ENCODE data around the gene UNG. TPM values are rescaled to one million over a fixed set of nuclear protein-coding genes. Genes with fewer than 3 reads are reported as not detected.

UNG gene
- total and polyA plus RNA-seq, 2 donors (not counting 3 experiments of a cell fraction or from before 2014, with no cell fraction given) = 21.5 to 46.7 TPM

DNA sequence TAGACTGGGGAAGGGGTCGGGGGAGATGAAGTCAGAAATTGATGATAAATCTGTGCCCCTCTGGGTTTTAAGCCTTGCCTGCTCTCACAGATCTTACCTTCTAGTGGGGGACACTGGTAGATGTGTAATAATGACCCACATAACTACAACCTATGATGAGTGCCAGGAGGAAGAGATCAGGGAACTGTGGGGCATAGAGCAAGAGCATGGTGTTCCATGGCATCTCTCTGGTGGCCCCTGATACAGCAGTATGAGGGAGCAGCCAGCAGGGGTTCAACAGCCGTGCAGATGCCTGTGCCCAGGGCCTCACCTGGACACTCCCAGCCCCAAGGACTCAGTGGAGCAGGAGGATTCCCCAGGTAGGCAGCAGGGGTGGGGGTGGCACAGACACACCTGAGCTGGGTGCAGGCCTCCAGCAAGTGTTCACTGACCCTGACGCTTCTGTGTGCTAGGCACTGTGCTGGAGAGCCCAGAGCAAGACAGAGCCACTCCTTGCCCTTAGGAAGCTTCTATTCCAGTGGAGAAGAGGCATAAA is 24.0 kb downstream of the UNG start:
- BruUV-seq (replicated peaks) = no TSS peak
- Histone ChIP-seq H3K27me3 (ENCODE audit: control insufficient read depth in 2 of 2, insufficient read depth in 2 of 2, low read length in 2 of 2) (no peaks in the 10 kb centered on the region), H3K79me2 (ENCODE audit: control insufficient read depth, insufficient read depth, low read length) (no peaks in the 10 kb centered on the region), H3K4me3 (replicated peaks in 1 of 3; ENCODE audit: insufficient read depth in 1 of 3, low read depth in 1 of 3, low read length in 3 of 3) (no peak overlapping the region), H3K4me1 (ENCODE audit: control insufficient read depth, extremely low read depth, insufficient read depth, low read length) (no peaks in the 10 kb centered on the region), H4K20me1 (replicated peaks; ENCODE audit: control insufficient read depth, extremely low read depth, insufficient read depth, low read length) (no peaks in the 10 kb centered on the region), H3K9ac (replicated peaks; ENCODE audit: extremely low read depth, insufficient read depth, low read length) (no peak overlapping the region), H3K9me1 (replicated peaks; ENCODE audit: control insufficient read depth, extremely low read depth, insufficient read depth, low read length) (no peaks in the 10 kb centered on the region), H3K36me3 (ENCODE audit: control insufficient read depth in 2 of 2, extremely low read depth in 1 of 2, insufficient read depth in 2 of 2, low read length in 2 of 2) (no peaks in the 10 kb centered on the region), H3K27ac (ENCODE audit: insufficient read depth, low read depth, low read length) (no peak overlapping the region), H3K9me3 (replicated peaks; ENCODE audit: control insufficient read depth, insufficient read depth, low read length) (no peaks in the 10 kb centered on the region), H3K4me2 (ENCODE audit: insufficient read depth, low read length) (no peak overlapping the region), H2AFZ (ENCODE audit: low read depth, low read length) (no peak overlapping the region)
- DNase-seq (ENCODE audit: low read depth, low spot score) (no peak), FAIRE-seq (no peak)
- ChIA-PET CTCF (no interaction called here), POLR2A (no interaction called here)
- TF ChIP-seq JUN (IDR thresholded peaks at IDR 0.05; ENCODE audit: borderline replicate concordance, insufficient read depth, insufficient read length, low read depth) = no peak
- dilution Hi-C loops (cut with MboI; ENCODE audit: extremely low pct_ligation_motif_present, low sequenced_read_pairs) = no loop called here
- intact Hi-C loops (cut with micrococcal nuclease) = no loop called here

DNA sequence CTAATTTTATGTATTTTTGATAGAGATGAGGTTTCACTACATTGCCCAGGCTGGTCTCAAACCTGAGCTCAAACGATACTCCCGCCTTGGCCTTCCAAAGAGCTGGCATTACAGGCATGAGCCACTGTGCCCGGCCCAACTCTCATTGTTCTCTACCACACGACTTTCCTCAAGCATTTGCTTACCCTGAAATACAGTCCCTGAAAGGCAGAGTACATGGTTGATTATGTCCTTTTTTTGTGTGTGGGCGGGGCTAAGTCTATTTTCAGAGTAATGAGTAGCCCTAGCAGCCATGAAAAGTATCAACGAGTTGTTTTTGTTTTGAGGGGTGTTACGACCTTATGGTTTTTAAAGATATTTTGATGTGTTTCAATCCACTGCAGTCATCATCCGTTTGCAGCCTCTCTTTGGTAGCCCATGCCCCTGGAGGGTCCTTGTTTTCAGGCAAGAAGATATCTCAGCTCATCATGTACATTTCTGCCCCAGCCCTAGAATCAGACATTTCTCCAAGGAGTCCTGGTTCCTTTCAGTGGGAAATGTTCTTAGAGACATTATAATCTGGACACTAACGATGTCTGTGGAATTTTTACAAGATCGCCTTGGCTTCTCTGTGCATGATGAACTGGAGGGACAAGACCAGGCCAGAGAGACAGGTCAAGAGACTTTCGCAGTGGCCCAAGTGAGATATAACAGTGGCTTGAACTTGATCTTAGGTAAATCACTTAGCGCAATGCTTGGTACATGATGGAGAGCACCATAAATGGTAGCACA is 27.7 kb downstream of the UNG start:
- ChIA-PET POLR2A (no interaction called here), CTCF (interaction anchor here (0.8 kb wide), 1 partner anchor 13 kb away, joined by 4 read pairs; no protein-coding TSS in a partner anchor)
- BruUV-seq (replicated peaks) = no TSS peak
- no peak for FAIRE-seq
- no peak overlapping the region for H2AFZ ChIP-seq (ENCODE audit: low read depth, low read length)
- no peaks in the 10 kb centered on the region for H3K4me1 ChIP-seq (ENCODE audit: control insufficient read depth, extremely low read depth, insufficient read depth, low read length)
- DNase-seq (ENCODE audit: low read depth, low spot score) = no peak
- no peaks in the 10 kb centered on the region for H3K27me3 ChIP-seq (ENCODE audit: control insufficient read depth in 2 of 2, insufficient read depth in 2 of 2, low read length in 2 of 2)
- no peaks in the 10 kb centered on the region for H3K79me2 ChIP-seq (ENCODE audit: control insufficient read depth, insufficient read depth, low read length)
- no peak overlapping the region for H3K27ac ChIP-seq (ENCODE audit: insufficient read depth, low read depth, low read length)
- no peak overlapping the region for H3K9ac ChIP-seq (replicated peaks; ENCODE audit: extremely low read depth, insufficient read depth, low read length)
- intact Hi-C loops (cut with micrococcal nuclease) (no loop called here), dilution Hi-C loops (cut with MboI; ENCODE audit: extremely low pct_ligation_motif_present, low sequenced_read_pairs) (no loop called here)
- no peaks in the 10 kb centered on the region for H3K9me1 ChIP-seq (replicated peaks; ENCODE audit: control insufficient read depth, extremely low read depth, insufficient read depth, low read length)
- no peaks in the 10 kb centered on the region for H3K36me3 ChIP-seq (ENCODE audit: control insufficient read depth in 2 of 2, extremely low read depth in 1 of 2, insufficient read depth in 2 of 2, low read length in 2 of 2)
- H3K4me3 ChIP-seq (replicated peaks in 1 of 3; ENCODE audit: insufficient read depth in 1 of 3, low read depth in 1 of 3, low read length in 3 of 3) = no peak overlapping the region
- no peak overlapping the region for H3K4me2 ChIP-seq (ENCODE audit: insufficient read depth, low read length)
- no peaks in the 10 kb centered on the region for H4K20me1 ChIP-seq (replicated peaks; ENCODE audit: control insufficient read depth, extremely low read depth, insufficient read depth, low read length)
- TF ChIP-seq FOS (IDR thresholded peaks at IDR 0.05; ENCODE audit: borderline replicate concordance, insufficient read depth, low read length) = no peak
- TF ChIP-seq, protein P1, sequence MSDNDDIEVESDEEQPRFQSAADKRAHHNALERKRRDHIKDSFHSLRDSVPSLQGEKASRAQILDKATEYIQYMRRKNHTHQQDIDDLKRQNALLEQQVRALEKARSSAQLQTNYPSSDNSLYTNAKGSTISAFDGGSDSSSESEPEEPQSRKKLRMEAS (IDR thresholded peaks at IDR 0.05; ENCODE audit: insufficient read depth, insufficient read length) = no peak
- TF ChIP-seq EZH2 (IDR thresholded peaks at IDR 0.05; ENCODE audit: borderline replicate concordance, low read depth, low read length, severe bottlenecking) = no peak
- TF ChIP-seq POLR2AphosphoS5 (IDR thresholded peaks at IDR 0.05; ENCODE audit: insufficient read depth, low read depth, low read length) = no peak
- TF ChIP-seq MYC (IDR thresholded peaks at IDR 0.05; ENCODE audit: low read depth, low read length) = no peak
- TF ChIP-seq, protein P2, sequence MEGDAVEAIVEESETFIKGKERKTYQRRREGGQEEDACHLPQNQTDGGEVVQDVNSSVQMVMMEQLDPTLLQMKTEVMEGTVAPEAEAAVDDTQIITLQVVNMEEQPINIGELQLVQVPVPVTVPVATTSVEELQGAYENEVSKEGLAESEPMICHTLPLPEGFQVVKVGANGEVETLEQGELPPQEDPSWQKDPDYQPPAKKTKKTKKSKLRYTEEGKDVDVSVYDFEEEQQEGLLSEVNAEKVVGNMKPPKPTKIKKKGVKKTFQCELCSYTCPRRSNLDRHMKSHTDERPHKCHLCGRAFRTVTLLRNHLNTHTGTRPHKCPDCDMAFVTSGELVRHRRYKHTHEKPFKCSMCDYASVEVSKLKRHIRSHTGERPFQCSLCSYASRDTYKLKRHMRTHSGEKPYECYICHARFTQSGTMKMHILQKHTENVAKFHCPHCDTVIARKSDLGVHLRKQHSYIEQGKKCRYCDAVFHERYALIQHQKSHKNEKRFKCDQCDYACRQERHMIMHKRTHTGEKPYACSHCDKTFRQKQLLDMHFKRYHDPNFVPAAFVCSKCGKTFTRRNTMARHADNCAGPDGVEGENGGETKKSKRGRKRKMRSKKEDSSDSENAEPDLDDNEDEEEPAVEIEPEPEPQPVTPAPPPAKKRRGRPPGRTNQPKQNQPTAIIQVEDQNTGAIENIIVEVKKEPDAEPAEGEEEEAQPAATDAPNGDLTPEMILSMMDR (IDR thresholded peaks at IDR 0.05; ENCODE audit: extremely low read depth in 1 of 2, insufficient read depth in 1 of 2, low read depth in 1 of 2, low read length in 2 of 2) = no peak
- TF ChIP-seq GATA2 (IDR thresholded peaks at IDR 0.05; ENCODE audit: insufficient read depth, insufficient read length, low read depth, low read length) = no peak
- TF ChIP-seq JUN (IDR thresholded peaks at IDR 0.05; ENCODE audit: borderline replicate concordance, insufficient read depth, insufficient read length, low read depth) = no peak
- no peak for TF ChIP-seq POLR2A (IDR thresholded peaks at IDR 0.05; ENCODE audit: low read depth, low read length)
- no peaks in the 10 kb centered on the region for H3K9me3 ChIP-seq (replicated peaks; ENCODE audit: control insufficient read depth, insufficient read depth, low read length)

Data from endothelial cell of umbilical vein (primary cell).